AG09319 (cell line): ENCODE measurements around the gene ZCCHC24.

Source experiments
- DNase-seq: peaks from one replicate; pipeline ENCODE4 v3.0.0-alpha.2; 2010; ENCODE audit warnings: low read depth; ENCODE audit errors: extremely low read depth
- TF ChIP-seq, protein P1 (sequence below): IDR thresholded peaks from 2 replicates; pipeline ENCODE4 v1.5.1; 2011; ENCODE audit warnings: low read depth, mild to moderate bottlenecking, inconsistent platforms, low read length, moderate library complexity

ZCCHC24 gene

DNA sequence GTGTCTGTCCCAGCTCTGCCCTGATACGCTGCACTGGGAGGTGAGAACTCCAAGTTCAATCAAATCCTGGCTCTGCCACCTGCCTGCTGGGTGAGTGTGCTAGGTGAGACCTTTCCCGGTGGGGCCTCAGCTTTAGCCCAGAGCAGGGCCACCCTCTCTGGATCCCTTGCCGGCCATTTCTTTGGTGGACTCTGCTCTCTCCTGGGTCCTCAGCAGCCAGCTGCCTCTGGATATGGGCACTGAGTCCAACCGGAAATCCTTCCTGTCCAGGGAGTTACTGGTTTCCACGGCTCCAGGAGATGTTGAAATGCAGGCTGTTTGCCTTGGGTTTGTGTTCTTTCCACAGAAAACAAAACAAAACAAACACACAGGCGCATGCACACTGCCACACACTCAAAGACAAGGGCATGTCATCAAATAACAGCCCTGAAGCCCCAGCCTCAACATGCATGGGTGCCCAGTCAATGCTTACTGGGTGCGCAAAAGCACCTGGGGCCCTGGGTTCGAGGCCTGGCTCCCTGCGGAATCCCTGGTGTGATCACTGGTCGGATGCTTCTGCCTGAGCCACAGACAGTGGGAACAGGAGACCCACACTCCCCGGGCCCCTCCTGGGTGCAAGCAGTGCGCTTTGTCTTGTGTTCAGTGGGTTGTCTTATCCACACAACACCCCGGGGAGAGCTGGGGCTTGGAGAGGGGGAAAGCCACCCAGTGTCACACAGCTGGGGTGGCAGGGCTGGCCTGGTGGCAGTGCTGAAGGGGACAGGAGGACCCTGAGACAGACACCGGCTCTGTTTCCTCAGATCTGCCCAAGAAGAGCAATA is 65.1 kb downstream of the ZCCHC24 start:
- peak; percentile 60 for DNase-seq
- TF ChIP-seq, protein P1, sequence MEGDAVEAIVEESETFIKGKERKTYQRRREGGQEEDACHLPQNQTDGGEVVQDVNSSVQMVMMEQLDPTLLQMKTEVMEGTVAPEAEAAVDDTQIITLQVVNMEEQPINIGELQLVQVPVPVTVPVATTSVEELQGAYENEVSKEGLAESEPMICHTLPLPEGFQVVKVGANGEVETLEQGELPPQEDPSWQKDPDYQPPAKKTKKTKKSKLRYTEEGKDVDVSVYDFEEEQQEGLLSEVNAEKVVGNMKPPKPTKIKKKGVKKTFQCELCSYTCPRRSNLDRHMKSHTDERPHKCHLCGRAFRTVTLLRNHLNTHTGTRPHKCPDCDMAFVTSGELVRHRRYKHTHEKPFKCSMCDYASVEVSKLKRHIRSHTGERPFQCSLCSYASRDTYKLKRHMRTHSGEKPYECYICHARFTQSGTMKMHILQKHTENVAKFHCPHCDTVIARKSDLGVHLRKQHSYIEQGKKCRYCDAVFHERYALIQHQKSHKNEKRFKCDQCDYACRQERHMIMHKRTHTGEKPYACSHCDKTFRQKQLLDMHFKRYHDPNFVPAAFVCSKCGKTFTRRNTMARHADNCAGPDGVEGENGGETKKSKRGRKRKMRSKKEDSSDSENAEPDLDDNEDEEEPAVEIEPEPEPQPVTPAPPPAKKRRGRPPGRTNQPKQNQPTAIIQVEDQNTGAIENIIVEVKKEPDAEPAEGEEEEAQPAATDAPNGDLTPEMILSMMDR = no peak

DNA sequence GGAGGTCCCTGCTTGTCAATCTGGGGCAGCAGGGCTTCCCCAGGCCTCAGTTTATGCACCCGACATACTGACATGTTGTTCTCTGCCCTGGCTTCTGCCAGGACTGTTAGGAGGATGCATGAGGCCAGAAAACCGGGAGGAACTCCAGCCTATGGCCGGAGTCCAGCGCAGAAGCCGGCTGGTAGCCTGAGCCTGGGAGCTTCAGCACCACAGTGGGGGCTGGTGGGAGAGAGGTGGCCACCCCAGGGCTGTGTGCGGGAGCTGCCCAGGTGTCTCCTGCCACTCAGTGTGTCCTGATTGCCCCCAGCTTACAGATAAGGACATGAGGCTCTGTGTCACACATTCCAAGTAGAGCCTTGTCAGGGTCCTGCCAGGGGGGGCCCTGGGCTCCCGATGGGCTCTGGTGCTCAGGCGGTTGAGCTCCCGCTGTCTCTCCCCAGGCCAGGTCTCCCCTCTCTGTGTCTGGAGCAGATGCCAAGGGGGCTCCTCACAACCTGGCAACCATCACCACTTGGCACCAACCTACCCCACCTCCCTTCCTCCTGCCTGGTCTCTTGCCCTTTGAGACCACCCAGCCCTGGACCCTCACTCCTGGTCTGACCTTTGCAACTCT is 65.8 kb downstream of the ZCCHC24 start:
- no peak for DNase-seq
- TF ChIP-seq, protein P1 = no peak

GRCh38 chr10:79378647-79379511 is 66.5 kb downstream of the ZCCHC24 start:
- TF ChIP-seq, protein P1 = no peak
- DNase-seq = no peak

DNA sequence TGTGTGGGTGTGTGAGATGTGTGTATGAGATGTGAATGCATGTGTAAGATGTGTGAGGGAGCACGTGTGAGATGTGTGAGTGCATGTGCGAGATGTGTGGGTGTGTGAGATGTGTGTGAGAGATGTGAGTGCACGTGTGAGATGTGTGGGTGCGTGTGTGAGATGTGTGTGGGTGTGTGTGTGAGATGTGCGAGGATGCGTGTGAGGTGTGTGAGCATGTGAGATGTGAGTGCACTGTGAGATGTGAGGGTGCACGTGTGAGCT is 67.1 kb downstream of the ZCCHC24 start:
- no peak for DNase-seq
- TF ChIP-seq, protein P1 = no peak

DNA sequence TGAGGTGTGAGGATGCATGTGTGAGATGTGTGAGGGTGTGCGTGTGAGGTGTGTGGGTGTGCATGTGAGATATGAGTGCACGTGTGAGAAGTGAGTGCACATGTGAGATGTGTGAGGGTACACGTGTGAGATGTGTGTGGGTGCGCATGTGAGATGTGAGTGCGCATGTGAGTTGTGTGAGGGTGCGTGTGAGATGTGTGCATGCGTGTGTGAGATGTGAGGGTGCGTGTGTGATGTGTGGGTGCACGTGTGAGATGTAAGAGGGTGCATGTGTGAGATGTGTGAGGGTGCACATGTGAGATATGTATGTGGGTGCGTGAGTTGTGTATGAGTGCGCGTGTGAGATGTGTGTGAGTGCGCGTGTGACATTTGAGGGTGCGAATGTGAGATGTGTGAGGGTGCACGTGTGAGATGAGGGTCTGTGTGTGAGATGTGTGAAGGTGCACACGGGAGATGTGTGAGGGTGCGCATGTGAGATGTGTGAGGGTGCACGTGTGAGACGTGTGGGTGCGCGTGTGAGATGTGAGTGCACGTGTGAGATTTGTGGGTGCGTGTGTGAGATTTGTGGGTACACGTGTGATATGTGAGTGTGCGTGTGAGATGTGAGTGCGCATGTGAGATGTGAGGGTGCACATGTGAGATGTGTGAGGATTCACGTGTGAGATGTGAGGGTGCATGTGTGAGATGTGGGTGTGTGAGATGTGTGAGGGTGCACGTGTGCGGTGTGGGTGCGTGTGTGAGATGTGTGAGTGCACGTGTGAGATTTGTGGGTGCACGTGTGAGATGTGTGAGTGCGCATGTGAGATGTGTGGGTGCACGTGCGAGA is 67.7 kb downstream of the ZCCHC24 start:
- TF ChIP-seq, protein P1 = no peak
- DNase-seq = no peak

- no peak for DNase-seq
- TF ChIP-seq, protein P1 = no peak
Measured at GRCh38 chr10:79376751-79377556, 68.5 kb downstream of the ZCCHC24 start.
